GM19397 (cell line): ENCODE results near the gene PPP1R12C.

ENCODE experiments used
- ATAC-seq: cut with Tn5 transposase; IDR thresholded peaks from one replicate; pipeline ENCODE4 v1.9.1; 2021; ENCODE audit warnings: mild to moderate bottlenecking, moderate library complexity; ENCODE audit not compliant: unreplicated experiment

Gene PPP1R12C

DNA sequence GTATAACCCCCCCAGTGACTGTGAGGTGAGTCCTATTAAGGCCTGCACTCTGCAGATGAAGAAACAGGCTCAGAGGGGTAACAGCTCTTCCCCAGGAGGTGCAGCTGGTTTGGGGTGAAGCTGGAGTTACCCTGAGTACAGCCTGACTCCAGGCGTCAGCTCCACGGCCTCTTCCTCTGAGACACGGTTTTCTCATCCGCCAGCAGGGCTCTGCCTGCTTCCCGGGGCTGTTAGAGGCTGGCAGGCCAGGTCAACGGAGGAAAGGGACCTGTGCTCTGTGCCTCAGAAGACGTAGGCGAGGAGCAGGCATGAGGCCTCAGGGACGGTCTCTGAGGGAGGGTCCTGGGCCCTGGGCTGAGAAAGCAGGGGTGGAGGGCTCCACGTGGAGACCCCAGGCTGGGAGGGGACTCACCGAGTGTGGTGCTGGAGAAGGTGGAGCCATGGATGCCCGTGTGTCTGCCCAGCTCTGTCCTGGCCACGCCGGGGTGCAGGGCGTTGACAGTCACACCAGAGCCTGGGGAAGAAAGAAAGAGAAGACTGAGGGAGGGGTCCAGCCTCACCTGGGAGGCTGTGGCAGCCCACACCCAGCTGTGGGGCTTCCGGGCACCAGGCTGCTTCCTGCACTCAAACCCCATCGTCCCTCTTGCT lies 70.3 kb downstream of the PPP1R12C start:
- ATAC-seq: no peak

DNA sequence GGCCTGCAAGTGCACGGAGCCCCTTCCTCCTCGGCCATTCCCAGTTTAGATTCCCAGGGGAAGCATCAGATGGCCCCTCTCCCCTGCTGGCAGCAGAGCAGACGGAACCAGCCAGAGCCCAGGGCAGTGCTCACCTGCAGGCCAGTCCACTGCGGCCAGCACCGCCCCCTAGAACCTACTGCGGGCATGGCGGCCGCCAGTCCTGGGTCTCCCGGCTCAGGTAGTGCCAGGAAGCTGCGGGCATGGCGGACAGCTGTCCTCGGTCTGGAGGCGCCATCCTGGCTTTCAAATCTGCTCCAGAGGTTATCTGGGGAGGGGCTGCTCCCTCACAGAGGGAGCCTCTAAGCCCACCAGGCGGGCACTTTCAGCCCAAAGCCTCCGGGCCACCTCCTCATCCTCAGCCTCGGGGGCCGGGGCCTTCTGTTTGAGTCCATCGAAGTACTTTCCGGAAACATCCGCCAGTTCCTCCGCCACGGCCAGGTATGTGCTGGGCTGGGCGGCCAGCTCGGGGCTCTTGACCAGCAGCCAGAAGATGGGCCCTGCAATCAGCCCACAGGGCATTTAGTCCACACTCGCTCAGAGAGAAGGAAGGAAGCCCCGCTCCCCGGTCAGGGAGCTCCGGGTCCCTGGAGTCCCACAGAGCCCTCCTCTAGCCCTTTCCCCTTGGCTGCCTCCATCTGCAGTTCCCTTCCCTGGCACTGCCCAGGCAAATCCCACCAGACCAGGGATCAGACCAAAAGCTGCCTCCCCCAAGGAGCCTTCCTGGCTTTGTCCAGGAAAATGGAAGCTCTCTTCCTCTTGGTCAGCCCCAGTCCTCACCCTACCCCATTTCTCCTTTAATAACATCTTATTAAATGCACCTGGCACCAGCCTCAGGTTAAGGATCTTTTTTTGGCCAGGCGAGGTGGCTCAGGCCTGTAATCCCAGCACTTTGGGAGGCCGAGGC lies 72.4 kb downstream of the PPP1R12C start:
- no peak for ATAC-seq

GRCh38 chr19:55044286-55044685 lies 73.2 kb downstream of the PPP1R12C start:
- no peak for ATAC-seq

GRCh38 chr19:55042688-55043087 lies 74.7 kb downstream of the PPP1R12C start:
- ATAC-seq: no peak

DNA sequence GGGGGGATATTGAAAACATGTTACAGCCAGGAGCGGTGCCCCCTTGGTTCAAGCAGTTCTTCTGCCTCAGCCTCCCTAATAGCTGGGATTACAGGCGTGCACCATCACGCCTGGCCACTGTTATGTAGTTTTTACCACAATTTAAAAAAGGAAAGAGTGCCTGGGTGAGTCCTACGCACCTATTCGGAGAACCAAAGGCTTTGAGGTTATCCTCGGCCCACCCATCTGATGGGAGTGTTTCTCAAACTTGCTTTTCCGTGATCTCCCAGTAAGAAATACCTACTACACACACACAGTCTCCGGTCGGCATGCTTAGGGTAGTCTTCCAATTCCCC lies 75.1 kb downstream of the PPP1R12C start:
- no peak for ATAC-seq

DNA sequence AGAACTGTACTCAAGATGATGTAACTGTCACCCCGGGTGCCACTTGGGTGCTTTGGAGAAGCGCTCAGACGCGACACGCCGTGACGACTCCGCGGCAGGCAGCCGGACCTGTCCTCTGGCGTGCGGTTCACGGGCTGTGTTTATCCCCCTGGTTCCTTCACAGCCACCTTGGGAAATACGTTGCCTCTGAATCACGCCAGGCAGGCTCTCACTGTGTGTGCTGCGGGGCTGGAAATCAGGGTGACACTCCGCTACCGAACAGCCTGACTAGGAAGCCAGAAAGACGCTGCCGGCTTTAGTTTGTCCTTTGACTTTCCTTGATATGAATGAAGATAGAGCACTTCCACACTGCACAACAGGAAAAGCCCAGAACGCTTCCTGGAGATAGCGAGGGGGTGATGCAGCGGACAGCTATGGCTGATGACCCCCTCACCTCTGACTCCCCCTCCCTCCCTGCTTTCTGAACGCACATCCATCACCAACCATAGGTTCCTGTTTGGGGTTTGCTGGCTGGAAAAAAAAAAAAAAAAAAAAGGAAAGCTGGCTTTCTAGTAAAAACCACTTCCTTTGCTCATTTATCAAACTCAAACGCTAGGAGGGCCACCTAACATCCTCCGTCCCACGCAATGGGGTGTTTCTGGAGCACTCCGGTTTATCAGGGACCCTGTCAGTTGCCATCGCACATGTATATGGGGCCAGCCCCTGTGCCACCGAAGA lies 75.7 kb downstream of the PPP1R12C start:
- no peak for ATAC-seq

DNA sequence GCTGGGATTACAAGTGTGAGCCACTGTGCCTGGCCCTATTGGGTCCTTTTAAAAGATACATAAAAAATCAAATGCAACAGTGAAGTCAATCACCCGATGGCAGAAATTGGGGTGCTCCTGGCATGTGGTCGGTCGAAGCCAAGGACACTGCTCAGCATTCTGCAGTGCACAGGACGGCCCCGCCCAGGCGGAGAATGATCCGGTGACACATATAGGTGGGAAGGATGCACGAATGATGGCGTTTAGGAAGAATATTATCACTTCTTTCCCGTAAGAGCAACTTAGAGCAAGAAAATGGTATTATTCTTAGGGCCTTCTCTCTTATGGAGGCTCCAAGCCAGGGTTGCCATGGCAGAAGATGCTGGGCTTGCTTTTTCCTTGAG lies 76.2 kb downstream of the PPP1R12C start:
- ATAC-seq: no peak
